Chondrocyte (in vitro differentiated cells): ENCODE data around the gene EEF1A2. TPM values are rescaled to one million over a fixed set of nuclear protein-coding genes. Genes with fewer than 3 reads are reported as not detected.

Experiments used
- DNase-seq: peaks from one replicate; pipeline ENCODE4 v3.0.0; 2021; ENCODE audit warnings: mixed read lengths, low spot score
- H3K27ac Mint-ChIP-seq: one replicate; pipeline ENCODE4 v1.8.0; 2021; ENCODE audit warnings: mild to moderate bottlenecking, moderate library complexity, mixed read lengths; ENCODE audit not compliant: unreplicated experiment
- H3K27me3 Mint-ChIP-seq: 2 replicates; pipeline ENCODE4 v1.8.0; 2021; ENCODE audit warnings: low read depth, mixed read lengths
- H3K36me3 Mint-ChIP-seq: 2 replicates; pipeline ENCODE4 v1.8.0; 2021; ENCODE audit warnings: low read depth, mixed read lengths
- H3K4me1 Mint-ChIP-seq: 2 replicates; pipeline ENCODE4 v1.8.0; 2021; ENCODE audit warnings: low read depth, mild to moderate bottlenecking, mixed read lengths
- H3K4me3 Mint-ChIP-seq: one replicate; pipeline ENCODE4 v1.8.0; 2021; ENCODE audit warnings: mild to moderate bottlenecking, moderate library complexity, mixed read lengths; ENCODE audit not compliant: unreplicated experiment
- H3K9me3 Mint-ChIP-seq: 2 replicates; pipeline ENCODE4 v1.8.0; 2021; ENCODE audit warnings: low read depth, mixed read lengths
- CTCF ChIP-seq: fragments of 200-600 bp; sonication (generic); IDR thresholded peaks from 2 replicates; pipeline ENCODE4 v1.5.0; 2021; ENCODE audit warnings: antibody characterized with exemption, mild to moderate bottlenecking, moderate library complexity
- total RNA-seq: library from RNA; stranded (reverse); gene quantifications from 3 replicates; pipeline ENCODE4 v1.2.1, GENCODE V29; 2021

EEF1A2 gene
- total RNA-seq, 1 donor from 2014 or later = 5.5 TPM

- Mint-ChIP-seq H3K36me3 (peaks cover 10% of the 10 kb centered on the region), H3K27ac (no peak overlapping the region), H3K4me3 (no peak overlapping the region), H3K27me3 (peaks cover 10% of the 10 kb centered on the region), H3K9me3 (peaks cover 28% of the 10 kb centered on the region), H3K4me1 (no peaks in the 10 kb centered on the region)
- DNase-seq = no peak
- TF ChIP-seq CTCF = no peak
These were observed 9.3 kb upstream of the EEF1A2 start for GRCh38 chr20:63508072-63508768.

GRCh38 chr20:63507083-63507743, 8.3 kb upstream of the EEF1A2 start:
- peaks cover 9% of the 10 kb centered on the region for H3K27me3 Mint-ChIP-seq
- H3K4me1 Mint-ChIP-seq = no peaks in the 10 kb centered on the region
- peaks cover 24% of the 10 kb centered on the region for H3K9me3 Mint-ChIP-seq

GRCh38 chr20:63505723-63506122, 6.8 kb upstream of the EEF1A2 start:
- no peak for TF ChIP-seq CTCF
- H3K36me3 Mint-ChIP-seq = peaks cover 10% of the 10 kb centered on the region
- H3K27ac Mint-ChIP-seq = no peak overlapping the region
- H3K9me3 Mint-ChIP-seq = peaks cover 24% of the 10 kb centered on the region
- DNase-seq = no peak
- peaks cover 8% of the 10 kb centered on the region for H3K27me3 Mint-ChIP-seq
- no peaks in the 10 kb centered on the region for H3K4me1 Mint-ChIP-seq
- H3K4me3 Mint-ChIP-seq = no peak overlapping the region

More at GRCh38 chr20:63507083-63507743, 8.3 kb upstream of the EEF1A2 start:
- DNase-seq = no peak
- Mint-ChIP-seq H3K27ac (no peak overlapping the region), H3K4me3 (no peak overlapping the region), H3K36me3 (peaks cover 10% of the 10 kb centered on the region)
- TF ChIP-seq CTCF = no peak

GRCh38 chr20:63505281-63505680, 6.4 kb upstream of the EEF1A2 start:
- no peak for DNase-seq
- Mint-ChIP-seq H3K36me3 (peaks cover 10% of the 10 kb centered on the region), H3K9me3 (peaks cover 24% of the 10 kb centered on the region), H3K27ac (no peak overlapping the region), H3K4me3 (no peak overlapping the region), H3K4me1 (no peaks in the 10 kb centered on the region), H3K27me3 (peaks cover 8% of the 10 kb centered on the region)
- TF ChIP-seq CTCF = no peak

GRCh38 chr20:63504642-63505041, 5.8 kb upstream of the EEF1A2 start:
- Mint-ChIP-seq H3K27me3 (peaks cover 8% of the 10 kb centered on the region), H3K27ac (no peak overlapping the region), H3K9me3 (peaks cover 24% of the 10 kb centered on the region), H3K4me1 (no peaks in the 10 kb centered on the region), H3K4me3 (no peak overlapping the region), H3K36me3 (peaks cover 10% of the 10 kb centered on the region)
- TF ChIP-seq CTCF = no peak
- DNase-seq = no peak
